GM19238 (cell line): Measurements from ENCODE around the gene BMP15.

Experiments
- DNase-seq: peaks from one replicate; pipeline ENCODE4 v3.0.0; 2011; ENCODE audit warnings: low spot score; ENCODE audit not compliant: insufficient read length

BMP15 gene

DNA sequence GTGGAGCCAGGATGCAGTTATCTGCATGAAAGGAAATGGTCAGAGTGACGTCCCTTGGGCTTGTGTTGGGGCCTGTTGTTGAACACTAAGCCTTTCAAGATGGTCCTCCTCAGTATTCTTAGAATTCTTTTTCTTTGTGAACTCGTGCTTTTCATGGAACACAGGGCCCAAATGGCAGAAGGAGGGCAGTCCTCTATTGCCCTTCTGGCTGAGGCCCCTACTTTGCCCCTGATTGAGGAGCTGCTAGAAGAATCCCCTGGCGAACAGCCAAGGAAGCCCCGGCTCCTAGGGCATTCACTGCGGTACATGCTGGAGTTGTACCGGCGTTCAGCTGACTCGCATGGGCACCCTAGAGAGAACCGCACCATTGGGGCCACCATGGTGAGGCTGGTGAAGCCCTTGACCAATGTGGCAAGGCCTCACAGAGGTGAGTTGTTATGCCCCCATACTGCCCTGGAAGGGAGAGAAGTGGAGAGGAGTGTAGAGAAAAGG, at the start of gene BMP15:
Gene BMP15 (plus strand): TSS at position 51 of the 492 bp plus-strand sequence. CDS start 49 bp downstream, at position 100.
- no peak for DNase-seq

- DNase-seq = no peak
Observed at GRCh38 chrX:50863471-50863870, 47.1 kb upstream of the BMP15 start.

- no peak for DNase-seq
Observed at GRCh38 chrX:50865311-50865710, 45.2 kb upstream of the BMP15 start.

DNA sequence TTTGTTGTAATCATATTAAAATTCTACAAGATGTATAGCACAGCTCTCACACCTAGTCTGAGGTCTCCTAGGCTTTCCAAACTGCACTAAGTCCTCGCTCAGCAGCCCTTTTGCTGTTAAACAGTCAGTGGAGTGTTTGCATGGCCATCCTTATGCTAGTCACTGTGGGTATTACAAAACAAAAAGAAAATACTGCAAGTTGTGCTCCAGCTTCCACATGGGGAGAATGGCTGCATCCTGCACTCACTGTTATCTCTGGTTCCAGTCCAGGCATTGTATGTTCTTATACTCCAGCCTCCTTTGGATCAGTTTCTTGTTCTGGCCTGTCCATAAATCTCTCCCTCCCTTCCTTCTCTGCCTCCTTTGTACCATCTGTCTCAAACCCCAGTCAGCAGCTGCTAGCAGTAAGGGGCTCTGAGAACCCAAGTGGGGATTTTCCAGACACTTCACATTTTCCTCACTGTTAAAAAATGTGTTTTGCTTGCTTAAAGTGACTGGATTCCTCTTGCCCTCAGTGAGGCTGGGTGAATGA, 38.5 kb upstream of the BMP15 start:
- no peak for DNase-seq

DNA sequence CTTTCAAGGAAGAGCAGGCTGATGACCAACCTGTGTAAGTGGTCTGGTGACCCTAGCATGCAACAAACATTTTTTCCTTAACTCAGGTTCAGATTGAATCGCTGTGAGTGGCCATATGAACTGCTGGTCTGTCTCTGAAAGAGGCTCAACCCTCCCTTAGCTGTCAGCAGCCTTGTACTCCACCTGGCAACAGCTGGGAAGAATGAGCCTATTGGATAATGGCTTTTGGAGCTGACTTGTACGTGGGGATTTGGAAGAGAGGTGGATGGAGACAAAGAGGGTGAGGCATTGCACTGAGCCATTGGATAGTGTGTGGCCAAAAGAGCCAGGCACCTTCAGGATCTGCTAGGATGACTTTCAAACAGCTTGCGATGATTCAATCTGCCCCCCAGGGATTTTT, 35.7 kb upstream of the BMP15 start:
- no peak for DNase-seq

GRCh38 chrX:50876551-50876950, 34.0 kb upstream of the BMP15 start:
- DNase-seq = no peak

- DNase-seq = no peak
Observed at GRCh38 chrX:50877310-50877709, 33.2 kb upstream of the BMP15 start.

GRCh38 chrX:50881028-50881427, 29.5 kb upstream of the BMP15 start:
- no peak for DNase-seq

- no peak for DNase-seq
Observed at GRCh38 chrX:50888884-50889283, 21.7 kb upstream of the BMP15 start.

GRCh38 chrX:50889582-50889981, 21.0 kb upstream of the BMP15 start:
- no peak for DNase-seq

DNA sequence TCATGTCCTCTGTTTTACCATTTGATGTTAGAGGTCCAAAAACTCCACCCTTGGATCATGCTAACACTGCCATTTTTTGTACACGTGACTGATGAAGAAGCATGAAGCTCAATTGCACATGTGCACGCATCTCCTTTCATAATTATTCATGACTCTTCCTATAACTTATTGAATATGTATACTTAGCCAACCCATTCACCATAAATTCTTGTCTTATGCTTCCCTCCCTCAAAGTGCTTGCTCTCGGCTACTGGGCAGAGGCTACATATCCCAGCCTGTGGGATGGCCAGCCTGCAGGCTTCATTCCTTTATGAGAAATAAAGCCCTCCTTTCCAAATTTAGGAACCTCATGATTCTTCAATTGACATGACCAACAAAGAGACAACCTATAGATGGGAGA, 17.5 kb upstream of the BMP15 start:
- no peak for DNase-seq

- DNase-seq = no peak
Observed at GRCh38 chrX:50893466-50893865, 17.1 kb upstream of the BMP15 start.

- DNase-seq = no peak
Observed at GRCh38 chrX:50905334-50905733, 5.2 kb upstream of the BMP15 start.

DNA sequence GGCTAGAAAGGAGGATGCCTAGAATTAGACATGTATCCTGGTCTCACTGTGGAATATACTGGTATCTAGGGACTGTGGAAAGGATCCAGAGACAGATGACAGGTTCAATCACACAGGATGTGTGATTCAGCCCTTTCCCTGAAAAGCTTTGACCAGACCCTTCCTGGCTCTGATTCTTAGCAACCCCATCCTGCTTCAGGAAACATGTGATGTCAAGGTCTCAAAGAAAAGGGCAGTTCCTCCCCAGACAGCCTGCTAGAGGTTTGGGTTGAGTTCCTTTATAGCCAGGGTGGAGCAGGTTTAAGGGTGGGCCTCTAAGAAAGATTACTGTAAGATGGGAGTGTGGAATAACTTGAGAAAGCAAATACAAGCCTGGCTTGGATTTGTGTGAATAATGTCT, 3.0 kb downstream of the BMP15 start:
- DNase-seq = no peak

- no peak for DNase-seq
Observed at GRCh38 chrX:50920132-50920531, 9.6 kb downstream of the BMP15 start.

GRCh38 chrX:50927127-50927526, 16.6 kb downstream of the BMP15 start:
- DNase-seq = no peak

DNA sequence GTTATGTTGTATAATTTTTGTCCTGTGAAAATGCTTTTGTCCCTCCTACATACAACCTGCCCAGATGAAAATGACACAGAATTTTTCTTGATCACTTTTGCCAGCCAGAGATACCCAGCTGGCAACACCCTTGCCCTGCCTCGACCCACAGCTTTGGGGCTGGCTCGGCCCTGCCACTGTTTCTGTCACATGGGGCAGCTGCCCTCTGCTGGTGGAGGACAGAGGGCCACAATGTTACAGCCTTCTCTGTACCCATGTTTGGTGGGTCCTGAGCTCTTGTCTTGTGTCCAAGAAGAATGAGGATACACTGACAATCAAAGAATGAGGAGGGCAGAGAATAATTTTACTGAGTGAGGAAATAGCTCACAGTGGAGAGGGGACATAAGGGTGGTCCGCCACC, 31.1 kb downstream of the BMP15 start:
- DNase-seq = no peak

DNA sequence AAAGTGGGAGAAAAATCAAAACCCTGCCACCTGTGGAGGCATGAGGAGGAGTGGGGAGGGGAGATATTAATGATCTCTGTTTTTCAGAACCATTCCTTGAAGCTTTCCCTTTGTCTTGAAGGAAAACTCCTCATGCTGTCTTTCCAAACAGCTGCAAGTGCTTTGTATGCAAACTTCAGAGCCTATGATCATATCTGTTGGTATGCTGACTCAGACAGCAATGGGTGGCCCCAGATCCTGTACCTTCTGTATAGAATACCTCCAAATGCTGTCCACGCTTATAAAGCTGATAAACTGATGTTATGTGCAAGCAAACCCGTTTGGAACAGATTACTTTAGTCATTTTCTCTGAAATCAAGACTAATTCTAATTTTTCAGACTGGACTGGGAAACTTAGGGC, 31.9 kb downstream of the BMP15 start:
- no peak for DNase-seq

DNA sequence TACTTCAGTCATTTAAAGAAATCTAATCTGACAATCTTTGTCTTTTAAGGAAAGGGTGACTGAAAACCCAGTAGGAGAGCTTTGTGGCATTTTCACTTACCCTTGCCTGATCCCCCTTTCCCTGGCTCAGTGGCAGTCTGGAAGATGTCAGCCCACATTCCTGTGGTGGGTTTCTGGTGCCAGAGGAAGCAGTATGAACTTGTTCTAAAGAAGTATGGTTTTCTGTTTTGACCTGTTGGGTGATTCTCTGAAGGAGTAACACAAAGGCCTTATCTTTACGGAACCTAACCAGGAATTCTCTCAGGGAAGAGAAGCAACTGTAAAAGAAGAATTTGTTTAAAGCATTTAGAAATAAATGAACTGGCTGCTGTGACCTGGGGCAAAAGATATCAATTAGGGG, 41.9 kb downstream of the BMP15 start:
- no peak for DNase-seq

- DNase-seq = no peak
Observed at GRCh38 chrX:50953832-50954231, 43.3 kb downstream of the BMP15 start.

GRCh38 chrX:50962156-50962555, 51.6 kb downstream of the BMP15 start:
- no peak for DNase-seq

DNA sequence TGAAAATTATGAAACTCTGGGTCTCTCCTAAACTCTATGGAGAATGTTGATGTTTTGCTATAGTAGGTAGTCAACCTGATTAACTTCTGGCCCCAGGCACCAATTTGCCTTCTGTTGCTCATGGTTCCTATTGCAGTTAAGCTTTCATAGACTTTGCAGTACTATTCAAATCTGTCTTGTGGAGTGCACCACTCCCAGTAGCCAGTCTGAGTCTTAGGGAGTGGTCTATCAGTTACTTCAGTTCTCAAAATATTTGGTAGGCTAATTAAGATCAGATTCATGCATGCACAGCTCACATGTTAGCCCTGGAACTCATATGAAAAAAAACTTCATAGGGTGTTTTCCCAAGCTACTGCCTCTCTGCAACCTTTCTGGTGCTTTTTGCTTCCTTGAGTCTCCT, 53.3 kb downstream of the BMP15 start:
- DNase-seq = no peak
